HG02943 (cell line): ENCODE data around the gene CASP1.
"Not testable (repeated sequence)": the region's sequence is repeated elsewhere in the genome, so short reads cannot be mapped to it uniquely, and the experiment has no call there.

Experiments used
- ATAC-seq: cut with Tn5 transposase; IDR thresholded peaks from one replicate; pipeline ENCODE4 v1.9.1; 2021; ENCODE audit warnings: mild to moderate bottlenecking, low read depth, moderate library complexity; ENCODE audit not compliant: unreplicated experiment

The CASP1 gene

GRCh38 chr11:105034813-105035620 is at the start of gene CASP1:
CASP1 (minus strand) TSS chr11:105035144; CDS start chr11:105035113, 31 bp downstream.
- ATAC-seq, result peak; percentile 94

GRCh38 chr11:105081412-105082150 is 46.6 kb upstream of the CASP1 start:
- ATAC-seq, result no peak

- ATAC-seq, result not testable (repeated sequence)
Measured at GRCh38 chr11:105080171-105080906, 45.4 kb upstream of the CASP1 start.

- no peak for ATAC-seq
Measured at GRCh38 chr11:105078283-105078682, 43.3 kb upstream of the CASP1 start.

- not testable (repeated sequence) for ATAC-seq
Measured at GRCh38 chr11:105077141-105077790, 42.3 kb upstream of the CASP1 start.

GRCh38 chr11:105074166-105074530 is 39.2 kb upstream of the CASP1 start:
- ATAC-seq, result no peak

- no peak for ATAC-seq
Measured at GRCh38 chr11:105073456-105074165, 38.7 kb upstream of the CASP1 start.

GRCh38 chr11:105072080-105072479 is 37.1 kb upstream of the CASP1 start:
- ATAC-seq, result not testable (repeated sequence)

- no peak for ATAC-seq
Measured at GRCh38 chr11:105071089-105071732, 36.3 kb upstream of the CASP1 start.

GRCh38 chr11:105070306-105070705 is 35.4 kb upstream of the CASP1 start:
- no peak for ATAC-seq

GRCh38 chr11:105069749-105070148 is 34.8 kb upstream of the CASP1 start:
- ATAC-seq, result not testable (repeated sequence)

GRCh38 chr11:105063245-105063941 is 28.4 kb upstream of the CASP1 start:
- not testable (repeated sequence) for ATAC-seq

GRCh38 chr11:105057432-105057831 is 22.5 kb upstream of the CASP1 start:
- no peak for ATAC-seq

GRCh38 chr11:105056446-105056845 is 21.5 kb upstream of the CASP1 start:
- no peak for ATAC-seq

- no peak for ATAC-seq
Measured at GRCh38 chr11:105054723-105055493, 20.0 kb upstream of the CASP1 start.

- no peak for ATAC-seq
Measured at GRCh38 chr11:105052487-105052886, 17.5 kb upstream of the CASP1 start.

- no peak for ATAC-seq
Measured at GRCh38 chr11:105051559-105051958, 16.6 kb upstream of the CASP1 start.

- no peak for ATAC-seq
Measured at GRCh38 chr11:105049481-105049880, 14.5 kb upstream of the CASP1 start.
